UCSD-AML1 (cell line): ENCODE measurements around the gene TMX4.
"Not testable (repeated sequence)": the region's sequence is repeated elsewhere in the genome, so short reads cannot be mapped to it uniquely, and the experiment has no call there.

Source experiments
- DNase-seq: peaks from one replicate; lab custom pipeline; 2025; ENCODE audit not compliant: unreplicated experiment; lab: John Stamatoyannopoulos, UW

Gene TMX4

GRCh38 chr20:7971536-7972280 is 47.9 kb downstream of the TMX4 start:
- no peak for DNase-seq

- DNase-seq = no peak
These were observed 52.2 kb downstream of the TMX4 start for GRCh38 chr20:7967199-7967844.

GRCh38 chr20:7966176-7966575 is 53.4 kb downstream of the TMX4 start:
- DNase-seq = no peak

- DNase-seq = no peak
These were observed 60.1 kb downstream of the TMX4 start for GRCh38 chr20:7959484-7959883.

- not testable (repeated sequence) for DNase-seq
These were observed 63.0 kb downstream of the TMX4 start for GRCh38 chr20:7956561-7956960.

GRCh38 chr20:7950387-7950786 is 69.2 kb downstream of the TMX4 start:
- no peak for DNase-seq

- DNase-seq = no peak
These were observed 75.7 kb downstream of the TMX4 start for GRCh38 chr20:7943891-7944290.

GRCh38 chr20:7940341-7940740 is 79.2 kb downstream of the TMX4 start, which contains the start of gene HAO1:
Gene HAO1, minus strand, starts transcription at chr20:7940458. Its CDS starts 36 bp downstream, at chr20:7940422.
- no peak for DNase-seq

GRCh38 chr20:7939663-7940062 is 79.9 kb downstream of the TMX4 start:
- no peak for DNase-seq

GRCh38 chr20:7938058-7938457 is 81.5 kb downstream of the TMX4 start:
- DNase-seq = no peak

- DNase-seq = no peak
These were observed 82.2 kb downstream of the TMX4 start for GRCh38 chr20:7937328-7937727.

- DNase-seq = no peak
These were observed 84.5 kb downstream of the TMX4 start for GRCh38 chr20:7935027-7935551.

GRCh38 chr20:7933346-7933745 is 86.2 kb downstream of the TMX4 start:
- no peak for DNase-seq

GRCh38 chr20:7930343-7930742 is 89.2 kb downstream of the TMX4 start:
- DNase-seq = no peak
